ENCODE measurements around the gene TAF5L. TPM values are rescaled to one million over a fixed set of nuclear protein-coding genes. Genes with fewer than 3 reads are reported as not detected.

TAF5L gene
- total and polyA plus RNA-seq, 10 donors = 7.0 to 24.7 (median 17.8) TPM

DNA sequence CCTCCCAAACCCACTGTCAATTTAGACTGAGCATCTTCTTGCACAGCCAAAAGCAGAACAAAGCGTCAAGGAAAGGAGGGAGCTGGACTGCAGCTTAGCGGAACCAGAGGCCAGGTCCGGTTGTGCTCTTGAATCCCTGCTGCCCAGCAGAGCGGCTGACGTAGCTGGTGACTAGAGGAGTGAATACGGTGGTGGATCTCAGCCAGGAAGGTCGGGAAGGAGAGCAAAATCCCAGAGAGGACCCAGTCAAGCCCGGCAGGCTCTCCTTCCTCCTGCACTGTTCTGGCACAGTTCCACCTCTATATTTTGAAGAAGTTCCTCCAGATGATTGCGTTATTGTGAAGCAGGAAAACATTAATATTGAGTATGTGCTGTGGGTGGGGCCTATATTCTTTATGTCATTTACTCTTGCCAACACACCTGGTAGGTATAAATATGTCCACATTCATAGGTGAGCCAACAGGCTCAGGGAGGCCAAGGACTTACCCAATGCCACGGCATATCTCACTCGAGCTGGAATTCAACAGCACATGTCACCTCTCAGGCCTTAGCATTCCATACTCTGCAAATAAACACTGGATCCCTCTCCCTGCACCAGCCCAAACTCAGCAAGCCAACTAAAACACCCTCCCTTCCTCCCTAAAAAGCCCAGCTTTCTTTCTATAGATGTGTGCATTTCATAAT, 43.8 kb downstream of the TAF5L start:
- H3K9me3 ChIP-seq = no peaks in the 10 kb centered on the region
- peak overlapping the region in 2 of 8 donors; percentile 8 to 46 for H3K27ac ChIP-seq
- no peaks in the 10 kb centered on the region for H3K27me3 ChIP-seq (replicated peaks in 1 of 7)
- H3K4me3 ChIP-seq = peak overlapping the region in 1 of 8 donors; percentile 10
- intact Hi-C loops (cut with DNase I; ENCODE audit: low total_unique reads) = no loop called here
- WGBS, 5 donors = 38 to 57% (median 47%) methylated on average over 11 of the region's 11 CpGs
- peaks cover 6 to 29% (median 19%) of the 10 kb centered on the region in 6 donors for H3K4me1 ChIP-seq
- peak; percentile 74 for DNase-seq
- no peak for TF ChIP-seq POLR2A (IDR thresholded peaks at IDR 0.05)
- peak in 1 of 3 donors; percentile 15 for TF ChIP-seq POLR2AphosphoS5 (IDR thresholded peaks at IDR 0.05)
- H3K36me3 ChIP-seq = no peaks in the 10 kb centered on the region

DNA sequence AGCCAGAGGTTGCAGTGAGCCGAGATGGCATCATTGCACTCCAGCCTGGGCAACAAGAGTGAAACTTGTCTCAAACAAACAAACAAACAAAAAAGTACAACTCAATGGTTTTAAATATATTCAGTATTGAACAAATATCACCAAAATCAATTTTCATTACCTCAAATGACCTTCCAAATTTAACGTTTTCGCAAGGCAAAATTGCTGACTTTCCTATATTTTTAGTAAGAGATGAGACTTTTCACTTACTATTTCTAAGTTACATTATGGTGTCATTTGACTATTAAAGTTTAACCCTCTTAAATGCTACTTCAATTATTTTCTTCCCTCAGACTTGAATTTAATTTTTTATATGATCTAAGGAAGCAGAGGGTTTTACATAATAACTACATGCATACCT, 44.4 kb downstream of the TAF5L start:
- no peaks in the 10 kb centered on the region for H3K9me3 ChIP-seq
- intact Hi-C loops (cut with DNase I; ENCODE audit: low total_unique reads) = no loop called here
- H3K27me3 ChIP-seq (replicated peaks in 1 of 7) = no peaks in the 10 kb centered on the region
- H3K4me1 ChIP-seq = peaks cover 6 to 29% (median 19%) of the 10 kb centered on the region in 6 donors
- H3K27ac ChIP-seq = no peak overlapping the region
- 79 to 94% (median 90%) methylated on average over 3 of the region's 3 CpGs for WGBS, 5 donors
- TF ChIP-seq POLR2AphosphoS5 (IDR thresholded peaks at IDR 0.05) (no peak), POLR2A (IDR thresholded peaks at IDR 0.05) (no peak)
- TF ChIP-seq, protein P1, sequence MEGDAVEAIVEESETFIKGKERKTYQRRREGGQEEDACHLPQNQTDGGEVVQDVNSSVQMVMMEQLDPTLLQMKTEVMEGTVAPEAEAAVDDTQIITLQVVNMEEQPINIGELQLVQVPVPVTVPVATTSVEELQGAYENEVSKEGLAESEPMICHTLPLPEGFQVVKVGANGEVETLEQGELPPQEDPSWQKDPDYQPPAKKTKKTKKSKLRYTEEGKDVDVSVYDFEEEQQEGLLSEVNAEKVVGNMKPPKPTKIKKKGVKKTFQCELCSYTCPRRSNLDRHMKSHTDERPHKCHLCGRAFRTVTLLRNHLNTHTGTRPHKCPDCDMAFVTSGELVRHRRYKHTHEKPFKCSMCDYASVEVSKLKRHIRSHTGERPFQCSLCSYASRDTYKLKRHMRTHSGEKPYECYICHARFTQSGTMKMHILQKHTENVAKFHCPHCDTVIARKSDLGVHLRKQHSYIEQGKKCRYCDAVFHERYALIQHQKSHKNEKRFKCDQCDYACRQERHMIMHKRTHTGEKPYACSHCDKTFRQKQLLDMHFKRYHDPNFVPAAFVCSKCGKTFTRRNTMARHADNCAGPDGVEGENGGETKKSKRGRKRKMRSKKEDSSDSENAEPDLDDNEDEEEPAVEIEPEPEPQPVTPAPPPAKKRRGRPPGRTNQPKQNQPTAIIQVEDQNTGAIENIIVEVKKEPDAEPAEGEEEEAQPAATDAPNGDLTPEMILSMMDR (IDR thresholded peaks at IDR 0.05 in 8 of 11, conservative IDR thresholded peaks at IDR 0.05 in 3 of 11) = no peak
- H3K4me3 ChIP-seq = no peak overlapping the region
- DNase-seq = no peak
- H3K36me3 ChIP-seq = no peaks in the 10 kb centered on the region

DNA sequence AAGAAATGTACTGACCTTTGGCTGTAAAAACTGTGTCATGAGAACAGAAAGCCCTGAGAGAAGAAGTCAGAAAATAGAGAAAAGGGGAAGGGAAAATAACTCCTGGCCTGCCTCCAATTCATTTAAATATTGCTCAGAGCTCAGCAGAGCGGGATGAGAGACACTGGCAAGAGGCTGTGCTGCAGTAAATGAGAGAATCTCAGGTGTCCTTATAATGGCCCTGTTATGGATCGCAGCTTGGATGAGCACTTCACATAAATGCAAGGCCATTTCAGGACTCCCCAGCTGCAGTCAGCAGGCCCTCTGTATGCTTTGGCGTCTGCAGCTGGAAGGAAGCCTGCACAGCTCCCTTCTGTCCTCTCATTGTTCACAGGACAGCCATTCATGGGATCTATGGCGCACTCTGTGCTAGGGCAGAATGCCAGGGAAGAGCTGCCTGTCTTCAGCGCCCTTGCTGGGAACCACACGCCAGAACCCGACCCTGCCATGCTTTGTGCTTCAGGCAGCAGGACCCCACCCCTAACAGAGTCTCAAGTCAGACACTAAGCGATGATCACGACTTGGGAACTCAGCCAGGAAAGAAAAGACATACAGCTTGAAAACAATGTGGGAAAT, 46.8 kb downstream of the TAF5L start:
- Histone ChIP-seq H3K27me3 (replicated peaks in 1 of 7) (no peaks in the 10 kb centered on the region), H3K4me1 (peaks cover 6 to 29% (median 19%) of the 10 kb centered on the region in 6 donors), H3K27ac (peak overlapping the region in 7 of 8 donors; percentile 13 to 76 (median 56)), H3K36me3 (no peaks in the 10 kb centered on the region), H3K4me3 (peak overlapping the region in 2 of 8 donors; percentile 9 to 48), H3K9me3 (no peaks in the 10 kb centered on the region)
- peak in 1 of 3 donors; percentile 32 for TF ChIP-seq POLR2AphosphoS5 (IDR thresholded peaks at IDR 0.05)
- TF ChIP-seq, protein P1 (IDR thresholded peaks at IDR 0.05 in 8 of 11, conservative IDR thresholded peaks at IDR 0.05 in 3 of 11) = no peak
- intact Hi-C loops (cut with DNase I; ENCODE audit: low total_unique reads) = no loop called here
- no peak for DNase-seq
- 40 to 56% (median 44%) methylated on average over 9 of the region's 9 CpGs for whole genome bisulfite sequencing, 5 donors

DNA sequence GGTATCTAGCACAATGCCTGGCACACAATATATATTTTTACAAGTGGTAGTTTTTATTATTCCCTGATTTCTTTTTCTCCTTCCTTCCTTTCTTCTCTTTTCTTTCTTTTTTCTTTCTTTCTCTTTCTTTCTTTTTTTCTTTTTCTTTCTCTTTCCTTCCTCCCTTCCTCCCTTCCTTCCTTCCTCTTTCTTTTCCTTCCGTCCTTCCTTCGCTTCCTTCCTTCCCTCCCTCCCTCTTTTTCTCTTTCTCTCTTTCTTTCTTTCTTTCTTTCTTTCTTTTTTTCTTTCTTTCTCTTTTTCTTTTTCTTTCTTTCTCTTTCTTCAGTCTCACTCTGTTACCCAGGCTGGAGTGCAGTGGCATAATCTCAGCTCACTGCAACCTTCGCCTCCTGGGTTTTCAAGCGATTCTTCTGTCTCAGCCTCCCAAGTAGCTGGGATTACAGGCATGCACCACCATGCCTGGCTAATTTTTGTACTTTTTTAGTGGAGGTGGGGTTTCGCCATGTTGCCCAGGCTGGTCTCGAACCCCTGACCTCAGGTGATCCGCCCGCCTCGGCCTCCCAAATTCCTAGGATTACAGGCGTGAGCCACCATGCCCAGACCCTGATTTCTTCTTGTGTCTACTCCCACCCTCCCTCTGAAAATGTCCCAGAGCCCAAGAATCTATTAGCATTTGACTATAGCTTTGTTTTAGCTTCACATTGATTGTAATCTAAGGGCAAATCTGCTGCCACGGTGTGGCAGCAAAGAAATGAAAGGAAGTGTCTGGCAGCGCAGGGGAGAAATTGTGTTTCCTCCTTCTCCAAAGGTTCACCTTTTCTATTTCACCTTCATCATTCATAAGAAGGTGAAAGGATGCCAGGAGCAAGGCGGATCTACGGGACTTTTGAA, 47.5 kb downstream of the TAF5L start:
- Histone ChIP-seq H3K36me3 (no peaks in the 10 kb centered on the region), H3K4me1 (peaks cover 6 to 29% (median 19%) of the 10 kb centered on the region in 6 donors), H3K27me3 (replicated peaks in 1 of 7) (no peaks in the 10 kb centered on the region), H3K27ac (peak overlapping the region in 7 of 8 donors; percentile 13 to 76 (median 56)), H3K4me3 (peak overlapping the region in 2 of 8 donors; percentile 9 to 48), H3K9me3 (no peaks in the 10 kb centered on the region)
- no peak for DNase-seq
- 65 to 72% (median 68%) methylated on average over 13 to 14 of the region's 14 CpGs for WGBS, 5 donors
- TF ChIP-seq POLR2AphosphoS5 (IDR thresholded peaks at IDR 0.05) (no peak), POLR2A (IDR thresholded peaks at IDR 0.05) (no peak)
- TF ChIP-seq, protein P1 (IDR thresholded peaks at IDR 0.05 in 8 of 11, conservative IDR thresholded peaks at IDR 0.05 in 3 of 11) = no peak
- intact Hi-C loops (cut with DNase I; ENCODE audit: low total_unique reads) = no loop called here

All from spleen (tissue), 11 donors.